IgD-negative memory B cell (primary cell): ENCODE measurements around the gene SEMA6D. TPM values are rescaled to one million over a fixed set of nuclear protein-coding genes. Genes with fewer than 3 reads are reported as not detected.
A peak's percentile ranks its signal among the peaks of the same experiment; 100 is the strongest.

Experiments used
- H3K27ac Mint-ChIP-seq, 3 donors: one replicate each; pipeline ENCODE4 v1.8.0; 2020 to 2022; ENCODE audit warnings: mild to moderate bottlenecking in 3 of 3, mixed read lengths in 3 of 3, moderate library complexity in 1 of 3
- H3K27me3 Mint-ChIP-seq: one replicate; pipeline ENCODE4 v1.8.0; 2021; ENCODE audit warnings: mixed read lengths
- H3K36me3 Mint-ChIP-seq: one replicate; pipeline ENCODE4 v1.8.0; 2020; ENCODE audit warnings: mild to moderate bottlenecking, mixed read lengths
- H3K4me1 Mint-ChIP-seq, 3 donors: one replicate each; pipeline ENCODE4 v1.8.0; 2020 to 2022; ENCODE audit warnings: mixed read lengths in 3 of 3, mild to moderate bottlenecking in 1 of 3
- H3K4me3 Mint-ChIP-seq, 4 donors: one replicate each; pipeline ENCODE4 v1.8.0; 2020 to 2022; ENCODE audit warnings: mild to moderate bottlenecking in 4 of 4, mixed read lengths in 4 of 4, moderate library complexity in 3 of 4
- H3K9me3 Mint-ChIP-seq, 3 donors: one replicate each; pipeline ENCODE4 v1.8.0; 2020 to 2021; ENCODE audit warnings: mixed read lengths in 3 of 3, mild to moderate bottlenecking in 1 of 3
- polyA plus RNA-seq: library from polyadenylated mRNA; unstranded; fragments of 300-500 nt; fragmentation: Illumina TruSeq; gene quantifications from one replicate; pipeline ENCODE4 v1.2.3, GENCODE V29; 2021

SEMA6D gene
- polyA plus RNA-seq, 1 donor from 2014 or later, result not detected

DNA sequence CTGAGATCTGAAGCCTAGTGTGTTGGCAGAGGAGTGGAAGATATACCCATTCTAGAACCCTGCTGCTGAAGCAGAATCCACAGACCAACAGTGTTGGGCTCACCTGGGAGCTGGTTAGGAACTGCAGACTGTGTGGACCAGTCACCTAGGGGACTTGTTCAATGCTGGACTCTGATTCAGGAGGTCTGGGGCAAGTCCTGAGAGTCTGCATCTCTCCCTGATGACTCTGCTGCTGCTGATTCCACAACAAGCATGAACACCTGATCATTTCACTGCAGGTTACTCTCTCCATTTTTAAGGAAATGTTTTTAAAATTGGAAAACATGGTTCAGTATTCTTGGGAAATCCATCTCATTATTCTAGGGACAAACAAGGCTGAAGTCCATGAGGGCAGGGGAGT is 84.9 kb downstream of the SEMA6D start:
- Mint-ChIP-seq H3K36me3 (peaks cover 2% of the 10 kb centered on the region), H3K27me3 (no peaks in the 10 kb centered on the region), H3K4me1 (peaks cover 0 to 4% (median 2%) of the 10 kb centered on the region in 3 donors), H3K9me3 (peaks cover 0 to 3% (median 0%) of the 10 kb centered on the region in 3 donors), H3K4me3 (no peak overlapping the region), H3K27ac (no peak overlapping the region)

DNA sequence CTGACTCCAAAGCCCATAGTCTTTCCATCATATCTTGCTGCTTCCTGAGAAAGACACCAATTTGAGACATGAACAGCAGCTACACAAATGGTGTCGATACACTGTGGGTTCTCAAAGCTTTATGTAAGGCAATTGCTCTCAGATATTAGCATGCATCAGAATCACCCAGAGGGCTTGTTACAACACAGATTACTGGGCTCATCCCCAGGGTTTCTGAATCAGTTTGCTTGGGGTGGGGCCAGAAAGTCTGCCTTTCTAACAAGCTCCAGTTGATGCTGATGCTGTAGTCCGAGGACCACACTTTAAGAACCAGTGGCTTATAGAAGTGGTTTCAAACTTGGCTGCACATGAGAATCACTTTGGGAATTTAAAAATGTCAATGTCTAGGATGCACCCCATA is 86.5 kb downstream of the SEMA6D start:
- no peak overlapping the region for H3K4me3 Mint-ChIP-seq
- peaks cover 3% of the 10 kb centered on the region for H3K36me3 Mint-ChIP-seq
- peaks cover 0 to 3% (median 0%) of the 10 kb centered on the region in 3 donors for H3K9me3 Mint-ChIP-seq
- H3K27me3 Mint-ChIP-seq, result peaks cover 1% of the 10 kb centered on the region
- H3K4me1 Mint-ChIP-seq, result peaks cover 0 to 4% (median 2%) of the 10 kb centered on the region in 3 donors
- H3K27ac Mint-ChIP-seq, result no peak overlapping the region

- peaks cover 0 to 4% (median 2%) of the 10 kb centered on the region in 3 donors for H3K4me1 Mint-ChIP-seq
- no peak overlapping the region for H3K4me3 Mint-ChIP-seq
- H3K27me3 Mint-ChIP-seq, result peaks cover 1% of the 10 kb centered on the region
- peaks cover 0 to 3% (median 0%) of the 10 kb centered on the region in 3 donors for H3K9me3 Mint-ChIP-seq
- H3K36me3 Mint-ChIP-seq, result peaks cover 3% of the 10 kb centered on the region
- no peak overlapping the region for H3K27ac Mint-ChIP-seq
Measured at GRCh38 chr15:47804733-47805132, 87.4 kb downstream of the SEMA6D start.

DNA sequence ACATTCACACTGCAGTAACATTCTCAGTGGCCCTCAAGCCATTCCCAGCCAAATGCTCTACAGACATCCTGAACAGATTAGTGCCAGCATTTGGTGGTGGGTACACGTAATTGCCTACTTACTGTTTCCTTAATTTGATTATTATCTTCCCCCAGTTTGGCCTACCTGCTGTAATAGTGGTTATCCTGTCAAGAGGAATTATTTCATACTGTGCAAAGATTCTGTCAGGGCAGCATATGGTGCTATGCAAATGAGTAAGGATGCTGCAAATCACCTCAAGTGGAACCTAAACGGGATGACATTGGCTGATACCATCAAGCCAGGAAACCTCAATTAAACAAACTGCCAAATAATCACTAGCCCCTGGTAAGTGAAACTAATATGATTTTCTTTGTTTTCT is 88.7 kb downstream of the SEMA6D start:
- Mint-ChIP-seq H3K27ac (no peak overlapping the region), H3K27me3 (peaks cover 1% of the 10 kb centered on the region), H3K4me1 (peaks cover 0 to 4% (median 2%) of the 10 kb centered on the region in 3 donors), H3K36me3 (peaks cover 3% of the 10 kb centered on the region), H3K9me3 (no peaks in the 10 kb centered on the region), H3K4me3 (no peak overlapping the region)

GRCh38 chr15:47811172-47811571 is 93.9 kb downstream of the SEMA6D start:
- no peak overlapping the region for H3K27ac Mint-ChIP-seq
- H3K36me3 Mint-ChIP-seq, result peaks cover 1% of the 10 kb centered on the region
- H3K4me3 Mint-ChIP-seq, result no peak overlapping the region
- peaks cover 20 to 26% (median 26%) of the 10 kb centered on the region in 3 donors for H3K4me1 Mint-ChIP-seq
- H3K9me3 Mint-ChIP-seq, result no peaks in the 10 kb centered on the region
- peaks cover 1% of the 10 kb centered on the region for H3K27me3 Mint-ChIP-seq

DNA sequence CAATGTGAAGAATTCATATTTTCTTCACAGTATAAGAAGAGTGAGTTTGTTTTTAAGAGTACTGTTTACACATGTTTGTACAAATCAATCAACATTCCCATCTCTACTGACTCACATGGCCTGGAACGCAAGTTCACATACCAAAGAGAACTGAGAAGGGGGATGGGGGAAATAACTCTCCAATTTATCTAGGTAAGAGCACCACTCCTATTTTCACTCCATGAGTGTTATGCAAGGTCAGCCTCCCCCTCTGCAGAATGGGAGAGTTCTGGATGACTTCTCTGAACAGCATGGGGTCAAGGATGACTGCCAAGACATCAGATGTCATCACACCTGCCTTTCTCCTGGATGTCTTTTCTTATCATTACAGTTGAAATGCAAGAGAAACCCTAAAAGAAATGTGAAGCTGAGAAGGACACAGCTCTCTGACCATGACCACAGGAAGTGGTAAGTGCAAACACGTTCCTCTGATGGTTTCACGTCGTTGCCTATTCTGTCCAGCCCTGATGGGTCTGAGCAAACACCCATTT is 95.2 kb downstream of the SEMA6D start:
- peaks cover 20 to 26% (median 23%) of the 10 kb centered on the region in 3 donors for H3K4me1 Mint-ChIP-seq
- H3K27me3 Mint-ChIP-seq, result peaks cover 1% of the 10 kb centered on the region
- peaks cover 1% of the 10 kb centered on the region for H3K36me3 Mint-ChIP-seq
- H3K4me3 Mint-ChIP-seq, result peak overlapping the region in 1 of 4 donors; percentile 65
- H3K9me3 Mint-ChIP-seq, result no peaks in the 10 kb centered on the region
- no peak overlapping the region for H3K27ac Mint-ChIP-seq

DNA sequence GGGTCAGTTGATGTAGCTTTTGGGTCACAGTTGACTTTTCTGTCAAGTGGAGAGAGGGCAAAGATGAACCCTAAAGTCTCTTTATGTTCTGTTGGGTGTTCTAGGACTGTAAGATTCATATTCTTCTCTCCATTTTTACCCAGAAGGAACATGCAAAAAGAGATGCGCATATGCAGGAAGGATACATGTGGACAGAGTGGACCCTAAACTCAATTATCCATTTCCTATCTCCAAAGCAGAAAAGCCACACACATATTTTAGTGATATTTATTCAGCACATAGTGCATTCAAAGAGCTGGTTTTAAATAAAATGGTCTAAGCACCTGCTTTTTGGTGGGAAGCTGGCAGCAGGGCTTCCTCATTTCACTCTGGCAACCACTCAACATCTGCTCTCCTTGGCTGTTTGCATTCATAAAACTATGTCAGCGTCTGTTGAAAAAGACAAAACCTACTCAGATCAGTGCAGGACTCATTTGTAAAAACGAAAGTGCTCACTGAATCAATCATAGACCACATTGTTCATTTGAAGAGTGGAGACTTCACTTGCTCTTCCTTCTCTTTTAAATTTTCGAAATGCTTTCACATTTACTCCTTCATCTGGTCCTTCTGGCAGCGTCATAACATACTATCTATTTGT is 96.6 kb downstream of the SEMA6D start:
- Mint-ChIP-seq H3K27me3 (no peaks in the 10 kb centered on the region), H3K4me3 (peak overlapping the region in 2 of 4 donors; percentile 63 to 72), H3K4me1 (peaks cover 20 to 26% (median 23%) of the 10 kb centered on the region in 3 donors), H3K36me3 (no peaks in the 10 kb centered on the region), H3K9me3 (no peaks in the 10 kb centered on the region), H3K27ac (peak overlapping the region in 1 of 3 donors; percentile 73)

DNA sequence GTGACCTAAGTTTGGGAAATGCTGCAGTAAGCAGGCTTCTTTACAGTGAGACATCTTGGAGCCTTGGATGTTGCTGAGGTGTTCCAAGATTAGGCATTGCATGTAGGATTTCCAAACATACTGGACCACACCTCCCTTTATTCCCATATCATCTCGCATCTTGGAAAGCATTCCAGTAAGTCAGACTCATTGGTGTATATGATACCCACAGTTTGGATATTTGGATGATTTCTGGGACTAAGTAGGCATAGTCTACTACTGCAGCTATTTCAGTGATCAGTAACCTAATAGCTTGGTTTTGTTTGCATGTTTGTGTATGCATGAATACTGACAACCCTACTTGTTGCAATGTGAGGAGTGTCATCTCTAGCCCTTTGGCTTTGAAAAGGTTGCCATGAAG is 97.3 kb downstream of the SEMA6D start:
- Mint-ChIP-seq H3K4me1 (peaks cover 20 to 26% (median 23%) of the 10 kb centered on the region in 3 donors), H3K27me3 (no peaks in the 10 kb centered on the region), H3K9me3 (no peaks in the 10 kb centered on the region), H3K4me3 (peak overlapping the region in 1 of 4 donors; percentile 72), H3K27ac (no peak overlapping the region), H3K36me3 (no peaks in the 10 kb centered on the region)

GRCh38 chr15:47817969-47818548 is 100.8 kb downstream of the SEMA6D start:
- Mint-ChIP-seq H3K9me3 (no peaks in the 10 kb centered on the region), H3K27me3 (no peaks in the 10 kb centered on the region), H3K4me3 (no peak overlapping the region), H3K4me1 (peaks cover 16 to 19% (median 19%) of the 10 kb centered on the region in 3 donors), H3K27ac (no peak overlapping the region), H3K36me3 (no peaks in the 10 kb centered on the region)

DNA sequence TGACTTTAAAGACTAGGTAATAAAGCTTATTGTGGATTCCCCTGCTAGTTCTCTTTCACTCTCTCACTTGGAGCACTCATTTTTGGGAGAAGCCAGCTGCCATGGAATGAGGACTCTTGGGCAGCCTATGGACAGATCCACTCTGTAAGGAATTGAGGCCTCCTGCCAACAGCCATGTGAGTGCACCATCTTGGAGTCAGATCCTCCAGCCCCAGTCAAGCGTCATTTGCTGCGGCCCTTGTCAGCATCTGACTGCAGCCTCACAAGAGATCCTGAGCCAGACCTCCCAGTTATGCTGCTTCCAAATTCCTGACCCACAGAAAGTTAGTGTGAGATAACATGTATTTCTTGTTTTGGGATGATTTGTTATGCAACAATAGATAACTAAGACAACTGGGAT is 101.9 kb downstream of the SEMA6D start:
- no peaks in the 10 kb centered on the region for H3K27me3 Mint-ChIP-seq
- no peaks in the 10 kb centered on the region for H3K9me3 Mint-ChIP-seq
- no peak overlapping the region for H3K4me3 Mint-ChIP-seq

DNA sequence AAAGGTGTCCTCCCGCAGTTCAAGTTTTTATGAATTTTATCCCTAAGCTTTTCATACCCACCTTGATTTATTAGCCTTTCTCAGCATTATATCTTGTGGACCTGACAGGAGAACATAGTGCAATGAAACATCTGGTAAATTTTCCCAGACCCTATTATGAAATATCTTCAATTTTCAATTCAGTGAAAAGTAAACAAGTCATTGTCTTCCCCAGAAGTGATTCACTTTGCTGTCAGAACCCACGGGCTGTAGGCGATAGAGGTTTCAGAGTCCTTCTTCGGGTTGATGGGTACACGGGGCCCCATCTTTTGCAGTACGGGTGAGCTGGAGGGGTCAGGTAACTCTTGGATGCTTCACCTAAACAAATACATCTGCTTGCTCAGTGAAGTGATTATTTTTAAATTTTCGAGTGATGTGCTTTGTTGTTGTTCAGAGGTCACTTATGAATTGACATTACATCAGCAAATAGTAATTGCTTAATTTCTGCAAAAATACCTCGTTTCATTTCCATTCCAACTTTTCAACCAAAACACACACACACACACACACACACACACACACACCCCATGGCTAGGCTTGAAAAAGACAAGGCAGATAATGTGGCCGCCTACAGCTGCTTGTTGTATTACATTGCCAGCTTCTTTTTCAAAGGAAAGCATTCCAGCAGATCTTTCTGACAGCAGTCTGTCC is 102.9 kb downstream of the SEMA6D start:
- Mint-ChIP-seq H3K4me3 (no peak overlapping the region), H3K4me1 (peaks cover 2 to 4% (median 4%) of the 10 kb centered on the region in 3 donors), H3K36me3 (no peaks in the 10 kb centered on the region), H3K9me3 (no peaks in the 10 kb centered on the region), H3K27me3 (no peaks in the 10 kb centered on the region), H3K27ac (no peak overlapping the region)

More for the DNA sequence above, 101.9 kb downstream of the SEMA6D start:
- Mint-ChIP-seq H3K36me3 (no peaks in the 10 kb centered on the region), H3K27ac (no peak overlapping the region), H3K4me1 (peaks cover 6 to 10% (median 9%) of the 10 kb centered on the region in 3 donors)

GRCh38 chr15:47820747-47821319 is 103.5 kb downstream of the SEMA6D start:
- peaks cover 0 to 3% (median 2%) of the 10 kb centered on the region in 3 donors for H3K4me1 Mint-ChIP-seq
- H3K9me3 Mint-ChIP-seq, result peaks cover 0 to 4% (median 3%) of the 10 kb centered on the region in 3 donors
- no peak overlapping the region for H3K4me3 Mint-ChIP-seq
- H3K36me3 Mint-ChIP-seq, result no peaks in the 10 kb centered on the region
- H3K27me3 Mint-ChIP-seq, result peaks cover 2% of the 10 kb centered on the region
- H3K27ac Mint-ChIP-seq, result no peak overlapping the region

- peaks cover 0 to 4% (median 3%) of the 10 kb centered on the region in 3 donors for H3K9me3 Mint-ChIP-seq
- no peak overlapping the region for H3K27ac Mint-ChIP-seq
- H3K36me3 Mint-ChIP-seq, result no peaks in the 10 kb centered on the region
- no peak overlapping the region for H3K4me3 Mint-ChIP-seq
- H3K4me1 Mint-ChIP-seq, result peaks cover 0 to 3% (median 2%) of the 10 kb centered on the region in 3 donors
- H3K27me3 Mint-ChIP-seq, result peaks cover 2% of the 10 kb centered on the region
Measured at GRCh38 chr15:47822048-47822447, 104.7 kb downstream of the SEMA6D start.
